GM12891 (cell line): ENCODE measurements around the gene NFKB1.

Experiments
- POLR2A ChIP-seq: IDR thresholded peaks from 2 replicates; pipeline ENCODE4 v1.6.1; 2011; ENCODE audit warnings: low read depth, low read length, control low read depth
- POLR2AphosphoS5 ChIP-seq: IDR thresholded peaks from 2 replicates; pipeline ENCODE4 v1.6.1; 2011; ENCODE audit warnings: low read depth, low read length, control low read depth
- TAF1 ChIP-seq: IDR thresholded peaks from 2 replicates; pipeline ENCODE4 v1.6.1; 2011; ENCODE audit warnings: low read depth, low read length, control low read depth

DNA sequence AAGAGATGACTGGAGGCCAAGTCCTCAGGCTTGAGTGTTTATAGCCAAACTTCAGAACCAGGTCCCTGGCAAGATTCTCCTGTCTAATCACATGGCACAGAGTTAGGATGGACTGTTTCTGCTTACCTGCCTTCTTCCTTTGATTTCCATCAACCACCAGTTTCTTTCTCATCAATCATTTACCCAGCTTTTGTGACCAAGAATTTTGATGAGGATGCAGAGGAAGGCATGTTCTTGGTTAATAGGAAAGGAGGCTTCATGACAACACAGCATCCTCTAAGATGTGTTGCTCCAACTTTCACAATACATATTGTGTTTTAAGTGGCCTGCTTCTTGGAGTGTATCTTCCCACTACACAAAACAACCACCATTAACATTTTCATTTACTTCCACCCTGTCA lies 65.3 kb downstream of the NFKB1 start:
- TF ChIP-seq POLR2A (no peak), POLR2AphosphoS5 (no peak), TAF1 (no peak)
